ENCODE results near the gene KIF5C.

DNA sequence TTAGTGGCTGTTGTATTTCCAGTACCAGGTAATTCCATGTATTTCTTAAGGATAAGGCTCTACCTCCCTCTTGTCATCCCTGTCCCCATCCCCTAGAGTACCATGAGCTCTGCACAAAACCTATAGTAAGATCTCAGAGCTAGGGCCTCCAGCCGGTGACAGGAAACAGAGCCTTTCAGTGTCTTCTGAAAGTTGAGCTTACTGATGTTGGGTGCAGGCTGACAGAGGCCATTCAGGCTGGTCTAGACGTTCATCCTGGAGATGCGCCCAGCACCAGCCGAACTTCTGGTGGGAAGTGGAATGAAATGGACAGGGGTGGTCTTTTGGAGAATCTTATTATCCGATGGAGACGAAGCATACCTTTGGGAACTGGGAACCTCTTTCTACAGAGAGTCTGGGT lies 146.7 kb downstream of the KIF5C start:
- TF ChIP-seq, protein P1, sequence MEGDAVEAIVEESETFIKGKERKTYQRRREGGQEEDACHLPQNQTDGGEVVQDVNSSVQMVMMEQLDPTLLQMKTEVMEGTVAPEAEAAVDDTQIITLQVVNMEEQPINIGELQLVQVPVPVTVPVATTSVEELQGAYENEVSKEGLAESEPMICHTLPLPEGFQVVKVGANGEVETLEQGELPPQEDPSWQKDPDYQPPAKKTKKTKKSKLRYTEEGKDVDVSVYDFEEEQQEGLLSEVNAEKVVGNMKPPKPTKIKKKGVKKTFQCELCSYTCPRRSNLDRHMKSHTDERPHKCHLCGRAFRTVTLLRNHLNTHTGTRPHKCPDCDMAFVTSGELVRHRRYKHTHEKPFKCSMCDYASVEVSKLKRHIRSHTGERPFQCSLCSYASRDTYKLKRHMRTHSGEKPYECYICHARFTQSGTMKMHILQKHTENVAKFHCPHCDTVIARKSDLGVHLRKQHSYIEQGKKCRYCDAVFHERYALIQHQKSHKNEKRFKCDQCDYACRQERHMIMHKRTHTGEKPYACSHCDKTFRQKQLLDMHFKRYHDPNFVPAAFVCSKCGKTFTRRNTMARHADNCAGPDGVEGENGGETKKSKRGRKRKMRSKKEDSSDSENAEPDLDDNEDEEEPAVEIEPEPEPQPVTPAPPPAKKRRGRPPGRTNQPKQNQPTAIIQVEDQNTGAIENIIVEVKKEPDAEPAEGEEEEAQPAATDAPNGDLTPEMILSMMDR (conservative IDR thresholded peaks at IDR 0.05 in 1 of 2, IDR thresholded peaks at IDR 0.05 in 1 of 2; ENCODE audit: low read depth in 1 of 2, low read length in 2 of 2), result no peak
- no peak for TF ChIP-seq EZH2 (IDR thresholded peaks at IDR 0.05; ENCODE audit: low read length, missing control alignments)

All from fibroblast of lung (primary cell).